SK-N-SH treated with all-trans-retinoic acid at 6 μM for 48 hours (cell line): ENCODE results near the gene MEA1.

Experiments used
- BACH2 ChIP-seq: fragments of 250-450 bp; sonication (Bioruptor Pico); IDR thresholded peaks from 2 replicates; pipeline ENCODE4 v1.9.0; 2021; ENCODE audit warnings: mild to moderate bottlenecking, borderline replicate concordance
- CREB5 ChIP-seq: fragments of 250-450 bp; sonication (Bioruptor Pico); IDR thresholded peaks from 2 replicates; pipeline ENCODE4 v1.5.1; 2020; ENCODE audit warnings: low read depth, mild to moderate bottlenecking, moderate library complexity
- CSDC2 ChIP-seq: fragments of 250-450 bp; sonication (Bioruptor Pico); IDR thresholded peaks from 2 replicates; pipeline ENCODE4 v1.5.0; 2020; ENCODE audit warnings: mild to moderate bottlenecking, moderate library complexity
- ESRRG ChIP-seq: fragments of 250-450 bp; sonication (Bioruptor Pico); IDR thresholded peaks from 2 replicates; pipeline ENCODE4 v1.6.1; 2021; ENCODE audit warnings: mild to moderate bottlenecking
- ISL1 ChIP-seq: fragments of 250-450 bp; sonication (Bioruptor Pico); IDR thresholded peaks from 2 replicates; pipeline ENCODE4 v2.1.2; 2022; ENCODE audit warnings: mild to moderate bottlenecking, moderate library complexity
- OSR1 ChIP-seq: fragments of 250-450 bp; sonication (Bioruptor Pico); IDR thresholded peaks from 2 replicates; pipeline ENCODE4 v1.8.0; 2022; ENCODE audit warnings: moderate library complexity, mild to moderate bottlenecking, inconsistent platforms
- PATZ1 ChIP-seq: fragments of 250-450 bp; sonication (Bioruptor Pico); IDR thresholded peaks from 2 replicates; pipeline ENCODE4 v1.8.0; 2020; ENCODE audit warnings: mild to moderate bottlenecking, moderate library complexity, borderline replicate concordance
- POU6F1 ChIP-seq: fragments of 250-450 bp; sonication (Bioruptor Pico); IDR thresholded peaks from 2 replicates; pipeline ENCODE4 v1.8.0; 2021; ENCODE audit warnings: low read depth, mild to moderate bottlenecking, moderate library complexity, borderline replicate concordance
- PPARA ChIP-seq: fragments of 250-450 bp; sonication (Bioruptor Pico); IDR thresholded peaks from 2 replicates; pipeline ENCODE4 v1.5.0; 2020; ENCODE audit warnings: mild to moderate bottlenecking, borderline replicate concordance
- RARB ChIP-seq: fragments of 250-450 bp; sonication (Bioruptor Pico); IDR thresholded peaks from 2 replicates; pipeline ENCODE4 v1.8.0; 2021; ENCODE audit warnings: mild to moderate bottlenecking, moderate library complexity
- SNAI2 ChIP-seq: fragments of 250-450 bp; sonication (Bioruptor Pico); IDR thresholded peaks from 2 replicates; pipeline ENCODE4 v1.5.0; 2020; ENCODE audit warnings: mild to moderate bottlenecking, moderate library complexity
- TSHZ2 ChIP-seq: fragments of 250-450 bp; sonication (Bioruptor Pico); IDR thresholded peaks from 2 replicates; pipeline ENCODE4 v1.5.0; 2020; ENCODE audit warnings: mild to moderate bottlenecking, moderate library complexity
- ZC3H10 ChIP-seq: fragments of 250-450 bp; sonication (Bioruptor Pico); IDR thresholded peaks from 2 replicates; pipeline ENCODE4 v1.5.1; 2021; ENCODE audit warnings: mild to moderate bottlenecking, moderate library complexity
- ZFP3 ChIP-seq: fragments of 250-450 bp; sonication (Bioruptor Pico); IDR thresholded peaks from 2 replicates; pipeline ENCODE4 v1.5.0; 2020; ENCODE audit warnings: mild to moderate bottlenecking, moderate library complexity

GRCh38 chr6:43021270-43022047, 7.7 kb upstream of the MEA1 start, which contains the start of gene RRP36:
- TF ChIP-seq TSHZ2 = no peak
- TF ChIP-seq CSDC2 (CRISPR knock-in tag) = no peak
- TF ChIP-seq SNAI2 (CRISPR knock-in tag) = no peak
- no peak for TF ChIP-seq ESRRG (CRISPR knock-in tag)
- TF ChIP-seq PPARA (CRISPR knock-in tag) = no peak
- no peak for TF ChIP-seq BACH2
- no peak for TF ChIP-seq RARB (CRISPR knock-in tag)
- no peak for TF ChIP-seq ZC3H10 (CRISPR knock-in tag)
- TF ChIP-seq PATZ1 (CRISPR knock-in tag) = no peak
- no peak for TF ChIP-seq ISL1 (CRISPR knock-in tag)
- no peak for TF ChIP-seq ZFP3 (CRISPR knock-in tag)
- TF ChIP-seq POU6F1 (CRISPR knock-in tag) = no peak
- no peak for TF ChIP-seq OSR1 (CRISPR knock-in tag)
- TF ChIP-seq CREB5 (CRISPR knock-in tag) = no peak
